Fibroblast of lung (primary cell): ENCODE results near the gene ANKS1B.

Experiments used
- EZH2 ChIP-seq: IDR thresholded peaks from 2 replicates; pipeline ENCODE4 v1.5.1; 2012; ENCODE audit warnings: low read length, control low read depth, mild to moderate bottlenecking; ENCODE audit errors: missing control alignments
- TF ChIP-seq, protein P1 (sequence below), 2 donors: IDR thresholded peaks in 1 of 2; conservative IDR thresholded peaks in 1 of 2; 1 replicate in 1 of 2; 2 replicates in 1 of 2; pipeline ENCODE4 v1.5.1; 2011 to 2012; ENCODE audit warnings: low read length in 2 of 2, control low read depth in 1 of 2, inconsistent platforms in 1 of 2, low read depth in 1 of 2, mild to moderate bottlenecking in 1 of 2

DNA sequence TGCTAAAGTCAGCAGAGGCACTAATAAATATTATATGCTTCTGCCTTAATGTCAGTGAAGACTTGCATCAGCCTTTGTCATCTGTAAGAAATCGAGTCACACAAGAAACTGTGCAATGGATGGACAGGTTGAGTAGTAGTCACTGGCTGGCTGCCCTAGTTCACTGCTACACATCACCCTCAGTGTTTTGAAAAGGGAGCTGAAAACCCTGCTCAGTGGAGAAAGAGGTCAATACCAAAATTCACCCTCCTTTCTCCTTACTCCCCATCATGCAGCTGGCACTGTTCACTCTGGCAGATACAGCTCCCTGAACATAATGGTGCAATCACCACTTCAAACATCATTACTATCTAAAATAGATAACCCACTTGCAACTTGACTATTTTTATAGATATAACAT lies 6.6 kb downstream of the ANKS1B start:
- TF ChIP-seq, protein P1, sequence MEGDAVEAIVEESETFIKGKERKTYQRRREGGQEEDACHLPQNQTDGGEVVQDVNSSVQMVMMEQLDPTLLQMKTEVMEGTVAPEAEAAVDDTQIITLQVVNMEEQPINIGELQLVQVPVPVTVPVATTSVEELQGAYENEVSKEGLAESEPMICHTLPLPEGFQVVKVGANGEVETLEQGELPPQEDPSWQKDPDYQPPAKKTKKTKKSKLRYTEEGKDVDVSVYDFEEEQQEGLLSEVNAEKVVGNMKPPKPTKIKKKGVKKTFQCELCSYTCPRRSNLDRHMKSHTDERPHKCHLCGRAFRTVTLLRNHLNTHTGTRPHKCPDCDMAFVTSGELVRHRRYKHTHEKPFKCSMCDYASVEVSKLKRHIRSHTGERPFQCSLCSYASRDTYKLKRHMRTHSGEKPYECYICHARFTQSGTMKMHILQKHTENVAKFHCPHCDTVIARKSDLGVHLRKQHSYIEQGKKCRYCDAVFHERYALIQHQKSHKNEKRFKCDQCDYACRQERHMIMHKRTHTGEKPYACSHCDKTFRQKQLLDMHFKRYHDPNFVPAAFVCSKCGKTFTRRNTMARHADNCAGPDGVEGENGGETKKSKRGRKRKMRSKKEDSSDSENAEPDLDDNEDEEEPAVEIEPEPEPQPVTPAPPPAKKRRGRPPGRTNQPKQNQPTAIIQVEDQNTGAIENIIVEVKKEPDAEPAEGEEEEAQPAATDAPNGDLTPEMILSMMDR (conservative IDR thresholded peaks at IDR 0.05 in 1 of 2, IDR thresholded peaks at IDR 0.05 in 1 of 2; ENCODE audit: low read depth in 1 of 2, low read length in 2 of 2), result no peak
- TF ChIP-seq EZH2, result no peak
